Neural cell (in vitro differentiated cells): Measurements from ENCODE around the gene NSMCE1. TPM values are rescaled to one million over a fixed set of nuclear protein-coding genes. Genes with fewer than 3 reads are reported as not detected.
A peak's percentile ranks its signal among the peaks of the same experiment; 100 is the strongest.

Experiments used
- H2AFZ ChIP-seq: fragments of 200-600, 300-800 bp; sonication (generic), shearing (Covaris generic); 2 replicates; pipeline ENCODE4 v1.6.0; 2014; ENCODE audit warnings: low read depth, mild to moderate bottlenecking, antibody characterized with exemption, low read length, moderate library complexity
- H3F3A ChIP-seq: fragments of 200-600 bp; shearing (Covaris generic); 2 replicates; pipeline ENCODE4 v1.6.1; 2016; ENCODE audit warnings: mild to moderate bottlenecking, moderate library complexity, mixed read lengths, antibody characterized with exemption, low read length; ENCODE audit not compliant: insufficient read depth, poor library complexity, severe bottlenecking
- H3K27ac ChIP-seq: fragments of 200-600, 300-800 bp; sonication (generic), shearing (Covaris generic); 2 replicates; pipeline ENCODE4 v1.5.1; 2014; ENCODE audit warnings: mild to moderate bottlenecking, low read length, moderate library complexity
- H3K27me3 ChIP-seq: fragments of 300-800, 200-600 bp; sonication (generic), shearing (Covaris generic); 2 replicates; pipeline ENCODE4 v1.6.0; 2014; ENCODE audit warnings: mild to moderate bottlenecking, low read depth, low read length, moderate library complexity; ENCODE audit not compliant: insufficient read depth
- H3K36me3 ChIP-seq: fragments of 300-800, 200-600 bp; sonication (generic), shearing (Covaris generic); 2 replicates; pipeline ENCODE4 v1.5.1; 2014; ENCODE audit warnings: mild to moderate bottlenecking, antibody characterized with exemption, low read length, moderate library complexity; ENCODE audit not compliant: insufficient read depth
- H3K4me2 ChIP-seq: fragments of 300-800, 200-600 bp; sonication (generic), shearing (Covaris generic); 2 replicates; pipeline ENCODE4 v1.6.0; 2014; ENCODE audit warnings: mild to moderate bottlenecking, low read length
- H3K4me3 ChIP-seq: fragments of 300-800, 200-600 bp; sonication (generic), shearing (Covaris generic); 2 replicates; pipeline ENCODE4 v1.5.1; 2014; ENCODE audit warnings: mild to moderate bottlenecking, low read length, moderate library complexity
- H3K79me2 ChIP-seq: fragments of 200-600 bp; shearing (Covaris generic); replicated peaks from 2 replicates; pipeline ENCODE4 v1.6.0; 2014; ENCODE audit warnings: mild to moderate bottlenecking, low read length, moderate library complexity; ENCODE audit not compliant: insufficient read depth
- H3K9ac ChIP-seq: fragments of 300-800, 200-600 bp; sonication (generic), shearing (Covaris generic); 2 replicates; pipeline ENCODE4 v1.6.1; 2016; ENCODE audit warnings: mild to moderate bottlenecking, low read length, mixed read lengths
- H3K9me2 ChIP-seq: fragments of 200-600 bp; shearing (Covaris generic); 2 replicates; pipeline ENCODE4 v1.6.1; 2016; ENCODE audit warnings: mild to moderate bottlenecking, low read length, mixed read lengths; ENCODE audit not compliant: insufficient read depth
- H3K9me3 ChIP-seq: fragments of 200-600, 300-800 bp; sonication (generic), shearing (Covaris generic); 2 replicates; pipeline ENCODE4 v1.6.1; 2016; ENCODE audit warnings: mild to moderate bottlenecking, mixed run types, low read length, moderate library complexity, mixed read lengths
- H4K20me1 ChIP-seq: fragments of 200-600 bp; shearing (Covaris generic); 2 replicates; pipeline ENCODE4 v1.6.1; 2016; ENCODE audit warnings: mild to moderate bottlenecking, mixed run types; ENCODE audit not compliant: insufficient read depth
- CTCF ChIP-seq: fragments of 450-650 bp; IDR thresholded peaks from 2 replicates; pipeline ENCODE4 v1.5.1; 2014; ENCODE audit warnings: antibody characterized with exemption, mild to moderate bottlenecking, moderate library complexity; ENCODE audit not compliant: poor library complexity, severe bottlenecking
- EZH2 ChIP-seq: fragments of 200-600, 300-800 bp; shearing (Covaris generic), sonication (generic); IDR thresholded peaks from 2 replicates; pipeline ENCODE4 v1.6.1; 2014; ENCODE audit warnings: antibody characterized with exemption, low read length, borderline replicate concordance, mild to moderate bottlenecking; ENCODE audit not compliant: insufficient read depth, poor library complexity, severe bottlenecking
- MXI1 ChIP-seq: fragments of 450-650 bp; conservative IDR thresholded peaks from 2 replicates; pipeline ENCODE4 v1.6.1; 2014; ENCODE audit warnings: antibody characterized with exemption, mild to moderate bottlenecking; ENCODE audit not compliant: poor library complexity, severe bottlenecking
- POLR2AphosphoS5 ChIP-seq: IDR thresholded peaks from 2 replicates; pipeline ENCODE4 v1.6.1; 2012
- RAD21 ChIP-seq: fragments of 450-650 bp; conservative IDR thresholded peaks from 2 replicates; pipeline ENCODE4 v1.6.1; 2014; ENCODE audit warnings: antibody characterized with exemption, mild to moderate bottlenecking, moderate library complexity
- REST ChIP-seq: IDR thresholded peaks from 2 replicates; pipeline ENCODE4 v1.6.1; 2012; ENCODE audit warnings: borderline replicate concordance
- TAF1 ChIP-seq: IDR thresholded peaks from 2 replicates; pipeline ENCODE4 v1.6.1; 2012; ENCODE audit warnings: low read depth
- polyA plus RNA-seq: library from polyadenylated mRNA; depleted of rRNA; stranded (reverse); fragments of >200 nt; gene quantifications from 2 replicates; pipeline ENCODE4 v1.2.3, GENCODE V29; 2014

Gene NSMCE1
- polyA plus RNA-seq, 1 donor from 2014 or later = 11.5 TPM

- H2AFZ ChIP-seq = no peak overlapping the region
- no peak for TF ChIP-seq CTCF
- TF ChIP-seq REST = no peak
- peak; percentile 68 for TF ChIP-seq POLR2AphosphoS5
- H4K20me1 ChIP-seq = no peaks in the 10 kb centered on the region
- no peaks in the 10 kb centered on the region for H3K36me3 ChIP-seq
- no peak overlapping the region for H3K4me2 ChIP-seq
- H3K9ac ChIP-seq = no peak overlapping the region
- H3K4me3 ChIP-seq = no peak overlapping the region
- no peaks in the 10 kb centered on the region for H3K9me3 ChIP-seq
- no peaks in the 10 kb centered on the region for H3K27me3 ChIP-seq
- H3K27ac ChIP-seq = no peak overlapping the region
- H3F3A ChIP-seq = no peaks in the 10 kb centered on the region
- H3K9me2 ChIP-seq = no peaks in the 10 kb centered on the region
- H3K79me2 ChIP-seq = peaks cover 4% of the 10 kb centered on the region
Observed at GRCh38 chr16:27199736-27200135, 68.8 kb downstream of the NSMCE1 start.

GRCh38 chr16:27199235-27199586, 69.4 kb downstream of the NSMCE1 start:
- H3K27me3 ChIP-seq = no peaks in the 10 kb centered on the region
- TF ChIP-seq RAD21 (no peak), REST (no peak), CTCF (no peak), MXI1 (no peak), POLR2AphosphoS5 (no peak), TAF1 (no peak), EZH2 (no peak)
- H3K36me3 ChIP-seq = no peaks in the 10 kb centered on the region
- no peak overlapping the region for H3K4me2 ChIP-seq
- no peaks in the 10 kb centered on the region for H3F3A ChIP-seq
- H3K9me2 ChIP-seq = no peaks in the 10 kb centered on the region
- H3K79me2 ChIP-seq = no peaks in the 10 kb centered on the region
- H3K4me3 ChIP-seq = no peak overlapping the region
- H2AFZ ChIP-seq = no peak overlapping the region
- no peak overlapping the region for H3K27ac ChIP-seq
- H4K20me1 ChIP-seq = no peaks in the 10 kb centered on the region
- no peak overlapping the region for H3K9ac ChIP-seq
- H3K9me3 ChIP-seq = no peaks in the 10 kb centered on the region
